HCT116 (cell line): Measurements from ENCODE around the gene ANTXR2.

Experiments
- ATF3 ChIP-seq: IDR thresholded peaks from 2 replicates; pipeline ENCODE4 v1.6.1; 2012
- CEBPB ChIP-seq: IDR thresholded peaks from 2 replicates; pipeline ENCODE4 v1.6.1; 2012; ENCODE audit warnings: low read depth
- CTCF ChIP-seq, 3 experiments: fragments of 200-600 bp in 1 of 3; sonication (generic) in 1 of 3; IDR thresholded peaks in 2 of 3; conservative IDR thresholded peaks in 1 of 3; 2 replicates each; pipeline ENCODE4 v1.5.1; 2012 to 2017; ENCODE audit warnings: low read depth in 2 of 3, low read length in 2 of 3, antibody characterized with exemption in 1 of 3, borderline replicate concordance in 1 of 3, control low read depth in 1 of 3, mild to moderate bottlenecking in 1 of 3, mixed read lengths in 1 of 3, mixed run types in 1 of 3, moderate library complexity in 1 of 3; ENCODE audit not compliant: insufficient read depth in 1 of 3
- EGR1 ChIP-seq: IDR thresholded peaks from 2 replicates; pipeline ENCODE4 v1.6.1; 2012; ENCODE audit warnings: low read depth
- EZH2 ChIP-seq: fragments of 200-600 bp; sonication (generic); IDR thresholded peaks from 2 replicates; pipeline ENCODE4 v1.6.1; 2017; ENCODE audit warnings: antibody characterized with exemption, mixed run types
- POLR2A ChIP-seq: IDR thresholded peaks from 2 replicates; pipeline ENCODE4 v1.7.0; 2011; ENCODE audit warnings: borderline replicate concordance; ENCODE audit not compliant: insufficient read depth, insufficient read length; ENCODE audit errors: extremely low read depth
- POLR2AphosphoS5 ChIP-seq: IDR thresholded peaks from 2 replicates; pipeline ENCODE4 v1.6.1; 2011; ENCODE audit warnings: mild to moderate bottlenecking, low read depth, low read length, moderate library complexity
- REST ChIP-seq: IDR thresholded peaks from 2 replicates; pipeline ENCODE4 v1.6.1; 2012; ENCODE audit warnings: low read depth
- SP1 ChIP-seq: IDR thresholded peaks from 2 replicates; pipeline ENCODE4 v1.6.1; 2012; ENCODE audit warnings: low read depth
- SRF ChIP-seq: IDR thresholded peaks from 2 replicates; pipeline ENCODE4 v1.6.1; 2012; ENCODE audit warnings: low read depth
- TCF7L2 ChIP-seq: IDR thresholded peaks from 2 replicates; pipeline ENCODE4 v1.7.0; 2011; ENCODE audit warnings: borderline replicate concordance, inconsistent platforms; ENCODE audit not compliant: insufficient read depth, insufficient read length; ENCODE audit errors: extremely low read depth
- ZFX ChIP-seq: fragments of 450-650 bp; IDR thresholded peaks from 2 replicates; pipeline ENCODE4 v1.6.1; 2017
- ZNF274 ChIP-seq: fragments of 200-500 bp; sonication (Bioruptor generic); IDR thresholded peaks from 2 replicates; pipeline ENCODE4 v1.6.1; 2014; ENCODE audit warnings: mild to moderate bottlenecking, low read depth, low read length, inconsistent platforms
- TF ChIP-seq, protein P1 (sequence below): IDR thresholded peaks from 2 replicates; pipeline ENCODE4 v1.6.1; 2012

DNA sequence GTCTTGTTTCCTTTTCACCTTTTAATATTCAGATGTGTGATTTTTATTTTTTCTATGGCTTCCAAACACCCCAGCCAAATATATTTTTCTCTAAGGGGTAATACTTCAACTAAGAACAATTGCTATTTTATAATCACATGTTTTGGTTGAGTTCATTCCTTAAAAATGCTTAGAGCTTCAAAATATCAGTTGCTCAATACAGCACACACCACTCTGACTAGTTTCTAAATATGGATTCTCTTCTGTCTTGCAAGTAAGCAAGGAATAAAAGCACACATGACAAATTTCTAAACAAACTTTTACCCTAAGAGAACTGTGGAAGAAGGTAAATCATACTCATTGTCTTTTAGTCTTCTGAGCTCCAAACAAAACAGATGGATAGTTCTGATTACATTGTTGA is 27.2 kb downstream of the ANTXR2 start:
- no peak for TF ChIP-seq CTCF (IDR thresholded peaks at IDR 0.05 in 2 of 3, conservative IDR thresholded peaks at IDR 0.05 in 1 of 3; ENCODE audit: borderline replicate concordance in 1 of 3, insufficient read depth in 1 of 3, low read depth in 2 of 3, low read length in 2 of 3)
- TF ChIP-seq POLR2A, result no peak
- TF ChIP-seq SP1, result no peak
- no peak for TF ChIP-seq EGR1
- no peak for TF ChIP-seq ZFX
- no peak for TF ChIP-seq POLR2AphosphoS5
- TF ChIP-seq REST, result no peak
- TF ChIP-seq, protein P1, sequence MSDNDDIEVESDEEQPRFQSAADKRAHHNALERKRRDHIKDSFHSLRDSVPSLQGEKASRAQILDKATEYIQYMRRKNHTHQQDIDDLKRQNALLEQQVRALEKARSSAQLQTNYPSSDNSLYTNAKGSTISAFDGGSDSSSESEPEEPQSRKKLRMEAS, result no peak
- TF ChIP-seq ZNF274, result no peak
- no peak for TF ChIP-seq CEBPB
- no peak for TF ChIP-seq TCF7L2
- no peak for TF ChIP-seq EZH2
- TF ChIP-seq SRF, result no peak
- TF ChIP-seq ATF3, result no peak
